HK-2 (cell line): ENCODE results near the gene USP6NL.

ENCODE experiments used
- DNase-seq: peaks from one replicate; pipeline ENCODE4 v3.0.0-alpha.2; 2018; ENCODE audit not compliant: unreplicated experiment

Gene USP6NL

DNA sequence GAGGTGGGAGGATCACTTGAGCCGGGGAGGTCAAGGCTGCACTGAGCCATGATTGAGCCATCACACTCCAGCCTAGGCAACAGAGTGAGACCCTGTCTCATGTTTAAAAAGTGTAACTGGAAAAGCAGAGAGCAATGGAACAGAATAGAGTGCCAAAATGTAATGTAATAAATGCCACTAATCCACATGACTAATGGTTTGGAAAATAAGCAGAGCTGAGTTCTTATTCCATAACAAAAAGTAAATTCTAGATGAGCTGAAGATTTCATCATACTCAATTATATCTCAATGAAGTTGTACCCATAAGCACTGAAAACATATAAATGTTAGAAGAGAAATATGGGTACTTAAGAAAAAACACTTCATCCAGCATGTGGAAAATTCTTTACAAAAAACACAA lies 132.6 kb downstream of the USP6NL start:
- DNase-seq: no peak

GRCh38 chr10:11475831-11476434 lies 135.5 kb downstream of the USP6NL start:
- DNase-seq: no peak

DNA sequence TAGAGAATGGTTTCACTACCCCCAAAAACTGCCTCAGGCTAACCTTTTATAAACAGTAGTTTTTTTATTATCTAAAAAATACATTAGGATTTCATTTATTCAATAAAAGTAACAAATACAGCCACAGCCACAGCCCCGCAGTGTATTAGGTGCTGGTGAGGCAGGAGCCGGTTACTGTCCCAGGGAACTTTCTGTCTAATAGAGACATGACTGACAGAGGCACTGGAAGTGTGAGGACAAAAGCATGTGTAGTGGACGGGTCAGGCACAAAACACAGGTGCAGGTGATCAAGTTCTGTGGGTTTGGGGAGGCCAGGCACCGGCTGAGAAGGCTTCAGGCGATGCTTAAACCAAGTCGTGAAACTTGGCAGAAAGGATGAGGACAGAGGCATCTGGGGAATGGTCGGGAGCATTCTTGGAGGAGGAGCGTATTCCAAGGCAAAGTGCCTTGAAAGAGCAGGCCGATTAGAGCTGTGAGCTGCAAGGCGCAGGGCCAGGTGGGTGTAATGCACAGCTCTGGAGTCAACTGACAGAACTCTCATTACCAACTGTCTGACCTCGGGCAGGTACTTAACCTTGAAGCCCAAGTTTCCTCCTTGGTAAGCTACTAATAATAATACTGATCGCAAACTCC lies 138.2 kb downstream of the USP6NL start:
- no peak for DNase-seq

GRCh38 chr10:11472158-11472753 lies 139.2 kb downstream of the USP6NL start:
- DNase-seq: peak; percentile 37

DNA sequence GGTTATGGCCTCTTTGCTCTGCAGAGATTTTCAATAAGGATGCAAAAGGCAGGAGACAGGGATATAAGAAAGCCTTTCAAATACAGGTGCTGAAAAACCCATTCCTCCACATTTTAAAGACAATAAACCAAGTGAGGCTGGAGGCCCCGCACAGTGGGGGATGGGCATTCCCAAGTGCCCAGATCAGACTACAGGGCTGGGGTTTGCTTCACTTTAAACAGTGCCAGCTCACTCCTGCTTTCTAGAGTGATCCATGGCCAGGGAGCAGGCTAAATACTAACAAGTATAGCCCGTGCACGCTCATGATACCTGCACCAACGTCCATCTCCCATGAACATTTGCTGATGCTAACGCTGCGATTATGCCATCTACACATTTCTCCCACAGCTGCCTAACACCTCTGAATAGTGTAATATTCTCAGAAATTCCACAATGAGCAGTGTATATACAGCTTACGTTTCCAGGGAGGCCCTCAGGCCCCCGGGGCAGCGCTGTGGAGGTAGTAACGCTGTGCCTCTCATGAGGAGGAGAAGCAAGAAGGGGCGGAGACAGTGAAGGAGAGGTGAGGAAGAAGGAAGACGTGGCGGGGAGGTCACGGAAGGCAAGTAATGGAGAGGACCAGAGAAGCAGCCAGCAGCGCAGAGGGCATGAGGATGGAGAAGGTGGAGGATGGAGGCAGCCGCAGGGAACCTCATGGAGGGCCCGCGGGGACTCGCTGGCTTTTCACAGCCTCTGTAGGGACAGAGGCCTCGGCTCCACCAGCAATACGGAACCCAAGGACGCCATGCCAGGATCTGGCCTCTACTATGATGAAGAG lies 141.7 kb downstream of the USP6NL start:
- DNase-seq: no peak

- no peak for DNase-seq
Measured at GRCh38 chr10:11468126-11468742, 143.2 kb downstream of the USP6NL start.

- no peak for DNase-seq
Measured at GRCh38 chr10:11465406-11465805, 146.0 kb downstream of the USP6NL start.

GRCh38 chr10:11463111-11463510 lies 148.3 kb downstream of the USP6NL start:
- DNase-seq: no peak

- no peak for DNase-seq
Measured at GRCh38 chr10:11462071-11462470, 149.4 kb downstream of the USP6NL start.

- no peak for DNase-seq
Measured at GRCh38 chr10:11457336-11457735, 154.1 kb downstream of the USP6NL start.

GRCh38 chr10:11454958-11455566 lies 156.4 kb downstream of the USP6NL start:
- DNase-seq: no peak

- no peak for DNase-seq
Measured at GRCh38 chr10:11454160-11454559, 157.3 kb downstream of the USP6NL start.

GRCh38 chr10:11451640-11452260 lies 159.7 kb downstream of the USP6NL start:
- no peak for DNase-seq

GRCh38 chr10:11450427-11450826 lies 161.0 kb downstream of the USP6NL start:
- DNase-seq: no peak

- no peak for DNase-seq
Measured at GRCh38 chr10:11449761-11450160, 161.7 kb downstream of the USP6NL start.

DNA sequence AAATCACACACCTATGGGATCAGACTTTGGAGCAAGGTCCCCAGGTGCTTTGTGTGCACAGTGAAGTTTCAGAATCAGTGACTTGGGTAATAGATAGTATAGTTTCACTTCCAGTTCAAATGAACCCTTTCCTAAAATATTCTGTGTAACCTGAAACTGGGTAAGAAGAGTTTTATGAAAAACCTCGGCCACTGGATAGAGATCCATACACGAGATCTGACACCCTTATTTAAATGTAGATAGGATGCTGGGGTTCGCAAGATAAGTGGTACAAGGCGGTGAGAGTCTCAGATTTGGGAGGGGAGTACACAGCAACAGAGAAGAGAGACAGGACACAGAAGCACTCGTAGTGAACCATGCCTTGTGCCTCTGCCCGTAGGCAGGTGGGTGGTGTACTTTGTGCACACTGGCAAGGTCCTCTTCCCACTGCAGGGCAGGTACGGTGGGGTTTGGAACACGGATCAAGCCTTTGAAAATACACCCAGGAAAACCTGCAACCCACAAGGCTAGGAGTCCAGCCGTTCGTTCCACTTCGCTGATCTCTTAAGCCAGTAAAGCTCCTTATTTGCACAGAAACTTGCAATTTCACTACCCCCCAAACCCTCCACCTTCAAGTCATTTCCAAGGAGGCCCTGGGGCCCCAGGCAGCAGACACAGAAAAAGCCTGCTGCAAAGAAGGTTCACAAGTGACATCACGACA lies 162.8 kb downstream of the USP6NL start:
- DNase-seq: no peak

GRCh38 chr10:11448190-11448544 lies 163.3 kb downstream of the USP6NL start:
- DNase-seq: no peak

DNA sequence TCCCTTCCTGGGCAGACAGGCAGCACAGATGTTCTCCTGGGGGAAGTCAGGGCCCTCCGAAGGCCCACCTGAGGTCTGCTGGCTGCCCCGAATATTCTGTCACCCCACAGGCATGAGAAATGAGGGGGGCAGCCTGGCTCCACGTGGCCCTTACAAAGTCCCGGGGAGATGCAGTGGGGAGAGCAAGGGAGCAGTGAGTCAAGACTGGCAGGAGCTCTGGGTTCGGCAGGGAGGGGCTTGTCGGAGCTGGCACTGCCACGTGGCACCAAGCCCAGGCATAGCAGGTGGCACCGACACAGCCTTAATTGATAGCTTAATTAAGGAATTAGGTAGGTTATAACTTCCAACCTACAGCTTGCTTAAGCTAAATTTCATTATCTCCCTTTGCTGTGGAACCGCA lies 163.9 kb downstream of the USP6NL start:
- DNase-seq: no peak

DNA sequence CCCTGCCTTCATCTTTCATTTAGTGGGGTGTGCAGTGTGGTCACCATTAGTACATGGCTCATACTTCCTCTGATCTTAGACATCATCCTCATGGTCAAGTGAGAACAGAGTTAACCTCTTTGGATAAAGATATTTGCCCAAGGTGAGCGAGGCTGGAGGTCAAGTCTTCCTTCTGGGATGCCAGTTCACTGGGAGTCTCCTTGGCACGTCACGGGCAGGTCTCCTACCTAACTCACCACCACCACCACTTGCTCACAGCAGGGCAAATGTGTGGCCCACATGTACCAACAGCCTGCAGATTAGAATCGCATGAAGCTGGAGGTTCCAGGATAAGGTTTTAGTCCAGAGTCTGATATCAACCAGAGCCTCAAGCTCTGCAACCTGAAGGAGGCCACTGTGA lies 164.6 kb downstream of the USP6NL start:
- DNase-seq: no peak

DNA sequence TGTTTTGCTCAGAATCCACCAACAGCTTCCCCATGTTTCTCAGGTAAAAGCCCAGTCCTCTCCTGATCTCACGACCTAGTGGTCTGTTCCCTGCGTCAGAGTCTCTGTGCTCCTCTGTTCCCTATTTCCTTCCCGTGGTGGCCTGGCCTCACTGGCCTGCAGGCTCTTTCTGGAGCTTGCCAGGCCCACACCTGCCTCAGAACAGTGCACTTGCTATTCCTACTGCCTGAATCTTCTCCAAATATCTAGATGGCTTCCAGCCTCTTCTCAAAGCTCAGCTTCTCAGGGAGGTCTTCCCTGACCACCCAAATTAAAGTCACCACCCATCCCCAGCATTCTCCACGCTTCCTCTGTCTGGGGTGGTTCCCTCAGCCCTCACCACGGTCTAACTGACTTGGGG lies 165.3 kb downstream of the USP6NL start:
- DNase-seq: no peak
